ENCODE measurements around the gene NEDD4.
"Not testable (repeated sequence)": the region's sequence is repeated elsewhere in the genome, so short reads cannot be mapped to it uniquely, and the experiment has no call there.

Gene NEDD4

GRCh38 chr15:55993111-55993803, at the start of gene NEDD4:
Gene NEDD4, minus strand, starts transcription at chr15:55993612. Its CDS starts 57 bp downstream, at chr15:55993555.
- peak; percentile 75 for DNase-seq

DNA sequence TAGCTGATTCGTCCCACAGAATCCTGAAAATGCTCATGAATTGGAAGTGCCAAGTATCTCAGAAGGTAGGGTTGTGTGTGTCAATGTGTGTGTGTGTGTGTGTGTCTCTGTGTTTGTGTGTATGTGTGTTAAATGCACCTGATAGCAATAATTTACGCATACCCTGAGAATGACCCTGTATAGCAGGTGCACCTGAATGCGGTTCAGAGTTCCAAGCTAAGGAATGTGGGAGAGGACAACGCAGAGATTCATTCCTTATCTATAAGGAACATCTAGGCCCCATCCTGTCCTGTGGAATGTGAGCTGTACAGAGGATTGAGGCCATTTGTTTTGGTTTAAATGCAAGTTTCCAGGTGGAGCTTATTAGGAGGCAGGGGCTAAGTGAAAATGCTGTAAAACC, 49.1 kb upstream of the NEDD4 start:
- DNase-seq: no peak

DNA sequence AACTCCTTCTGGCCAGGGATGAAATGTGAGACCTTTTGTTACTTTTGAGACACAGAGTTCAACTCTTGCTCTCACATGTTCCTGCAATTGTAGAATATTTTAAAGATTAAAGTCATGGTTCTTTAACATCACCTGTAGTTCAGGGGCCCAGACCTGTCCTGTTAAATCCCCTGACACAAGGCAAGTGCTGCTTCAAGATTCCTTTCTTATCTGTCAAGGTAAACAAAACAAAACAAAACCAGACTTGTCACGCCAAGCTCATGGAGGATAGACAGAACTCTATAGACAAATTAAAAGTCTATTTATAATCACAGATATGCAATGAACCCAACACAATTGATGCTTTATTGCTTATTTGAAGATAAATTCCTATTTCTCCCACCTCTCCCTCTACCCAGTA, 48.6 kb upstream of the NEDD4 start:
- no peak for DNase-seq

- no peak for DNase-seq
Observed at GRCh38 chr15:56040081-56041035, 46.9 kb upstream of the NEDD4 start.

- no peak for DNase-seq
Observed at GRCh38 chr15:56038707-56039106, 45.3 kb upstream of the NEDD4 start.

- peak; percentile 50 for DNase-seq
Observed at GRCh38 chr15:56038015-56038414, 44.6 kb upstream of the NEDD4 start.

- no peak for DNase-seq
Observed at GRCh38 chr15:56036546-56037067, 43.2 kb upstream of the NEDD4 start.

- DNase-seq: no peak
Observed at GRCh38 chr15:56035166-56035565, 41.8 kb upstream of the NEDD4 start.

DNA sequence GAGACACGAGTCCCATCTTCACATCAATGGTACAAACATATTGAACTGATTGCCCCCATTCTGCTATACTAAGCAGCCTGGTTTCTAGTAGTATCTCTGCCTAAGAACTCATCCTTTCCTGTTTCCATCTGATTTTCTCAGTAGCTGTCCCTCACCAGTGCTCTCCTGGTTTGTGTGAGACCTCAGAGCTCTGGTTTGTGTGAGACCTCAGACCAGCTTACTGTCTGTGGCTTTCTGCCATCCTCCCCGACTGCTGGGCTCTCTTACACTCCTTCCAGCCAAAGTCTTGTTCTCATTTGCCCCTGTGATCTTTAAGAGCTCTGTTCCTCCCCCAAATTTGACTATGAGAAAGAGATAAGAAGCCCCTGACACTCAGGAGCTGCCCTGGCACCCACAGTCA, 41.1 kb upstream of the NEDD4 start:
- no peak for DNase-seq

DNA sequence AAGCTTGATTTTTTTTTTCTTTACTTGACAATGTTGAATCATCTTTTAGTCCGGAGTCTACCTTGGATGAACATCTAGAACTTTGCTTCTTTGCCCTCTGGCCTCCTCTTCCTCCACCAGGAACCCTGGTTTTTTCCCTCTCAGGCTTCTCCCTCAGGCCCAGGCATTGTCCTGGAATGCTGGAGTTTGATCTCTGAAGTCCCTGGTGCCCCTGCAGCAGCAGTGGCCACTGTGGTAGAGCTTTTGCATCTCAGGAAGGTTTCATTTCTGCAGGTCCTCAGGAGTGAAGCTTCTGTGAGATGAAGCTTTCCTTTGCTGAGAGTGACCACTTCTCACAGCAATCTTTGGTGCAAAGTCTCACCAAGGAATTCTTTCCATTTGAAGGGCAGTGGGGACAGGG, 39.0 kb upstream of the NEDD4 start:
- no peak for DNase-seq

GRCh38 chr15:56031836-56032235, 38.4 kb upstream of the NEDD4 start:
- DNase-seq: no peak

GRCh38 chr15:56031402-56031801, 38.0 kb upstream of the NEDD4 start:
- DNase-seq: no peak

DNA sequence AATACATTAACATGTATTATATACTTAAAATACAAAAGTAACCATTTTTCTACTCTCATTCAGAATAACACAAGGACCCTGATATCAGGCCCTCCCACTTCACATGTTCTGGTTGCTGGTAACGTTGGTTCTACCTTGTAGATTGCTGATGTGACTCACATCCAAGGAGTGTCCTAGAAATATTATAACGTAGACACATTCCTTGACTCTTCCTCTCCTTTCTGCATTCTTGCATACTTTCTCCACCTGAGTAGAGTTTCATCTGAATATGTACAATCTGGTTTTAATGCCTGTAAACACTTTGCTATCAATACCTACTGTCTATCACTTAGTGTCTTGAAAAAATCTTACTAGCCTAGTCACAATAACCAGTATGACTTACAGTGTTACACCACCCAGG, 35.0 kb upstream of the NEDD4 start:
- no peak for DNase-seq

GRCh38 chr15:56023160-56023559, 29.7 kb upstream of the NEDD4 start:
- DNase-seq: not testable (repeated sequence)

GRCh38 chr15:56019819-56020486, 26.5 kb upstream of the NEDD4 start:
- no peak for DNase-seq

- DNase-seq: no peak
Observed at GRCh38 chr15:56019060-56019793, 25.8 kb upstream of the NEDD4 start.

DNA sequence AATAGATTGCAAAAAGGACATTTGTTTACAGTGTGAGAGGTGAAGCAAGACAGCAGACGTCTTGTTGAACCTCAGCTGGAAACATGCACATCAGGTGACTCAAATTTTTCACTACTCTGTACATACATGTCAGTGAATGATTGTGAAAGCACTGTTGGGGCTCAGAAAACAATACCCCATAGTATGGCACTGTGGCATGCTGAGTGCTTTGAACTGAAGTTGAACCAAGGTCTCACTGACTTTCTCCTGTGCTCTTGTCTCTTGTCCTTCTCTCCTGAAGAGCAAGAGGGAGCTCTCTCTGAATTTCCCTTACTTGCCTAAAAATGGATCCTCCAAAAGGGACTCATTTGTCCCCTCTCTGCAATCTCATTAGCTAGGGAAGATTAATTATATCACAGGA, 24.5 kb upstream of the NEDD4 start:
- no peak for DNase-seq

- no peak for DNase-seq
Observed at GRCh38 chr15:56017511-56017910, 24.1 kb upstream of the NEDD4 start.

- no peak for DNase-seq
Observed at GRCh38 chr15:56016281-56016680, 22.9 kb upstream of the NEDD4 start.

DNA sequence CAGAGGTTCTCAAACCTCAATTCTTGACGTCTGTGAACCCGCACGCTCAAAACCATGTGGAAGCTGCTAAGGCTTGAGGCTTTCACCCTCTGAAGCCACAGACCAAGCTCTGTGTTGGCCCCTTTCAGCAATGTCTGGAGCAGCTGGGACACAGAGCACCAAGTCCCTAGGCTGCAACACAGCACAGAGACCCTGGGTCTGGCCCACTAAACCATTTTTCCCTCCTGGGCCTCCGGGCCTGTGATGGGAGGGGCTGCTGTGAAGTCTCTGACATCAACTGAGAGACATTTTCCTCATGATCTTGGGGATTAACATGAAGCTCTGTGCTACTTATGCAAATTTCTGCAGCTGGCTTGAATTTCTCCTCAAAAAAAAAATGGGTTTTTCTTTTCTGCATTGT, 21.3 kb upstream of the NEDD4 start:
- no peak for DNase-seq

GRCh38 chr15:56007053-56007452, 13.6 kb upstream of the NEDD4 start:
- peak; percentile 13 for DNase-seq

DNA sequence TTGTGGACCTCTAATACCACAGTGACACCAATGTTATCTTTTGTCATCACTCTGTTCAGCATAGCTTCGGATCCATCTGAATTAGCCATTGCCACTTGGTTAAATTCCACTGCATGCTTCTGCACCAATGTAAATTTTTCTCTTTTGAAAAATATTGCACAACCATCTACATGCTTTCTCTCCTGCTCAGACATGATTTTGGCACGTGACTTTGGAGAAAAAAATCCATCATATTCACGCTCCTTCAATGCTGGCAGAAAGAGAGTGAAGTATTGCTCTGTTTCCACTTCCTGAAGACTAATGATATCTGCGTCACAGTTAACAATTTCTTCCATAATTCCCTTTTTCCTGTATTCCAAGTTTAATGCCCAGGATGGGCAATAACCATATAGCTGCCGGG, 13.0 kb upstream of the NEDD4 start:
- not testable (repeated sequence) for DNase-seq

- DNase-seq: not testable (repeated sequence)
Observed at GRCh38 chr15:56004281-56004680, 10.9 kb upstream of the NEDD4 start.

Data from CD4-positive, alpha-beta T cell treated with Interleukin-21 for 1 hour (primary cell).